Measurements from ENCODE around the gene DNAI2.

Gene DNAI2

GRCh38 chr17:74330446-74330845 lies 56.4 kb downstream of the DNAI2 start:
- peaks cover 4% of the 10 kb centered on the region for H3K27me3 ChIP-seq
- no peak overlapping the region for H3K4me3 ChIP-seq
- peak overlapping the region; percentile 27; the same call in 1 of the 2 replicates for H3K4me2 ChIP-seq
- no peaks in the 10 kb centered on the region for H3K36me3 ChIP-seq
- no peak for TF ChIP-seq Cebpa-rat (IDR thresholded peaks at IDR 0.05)
- no peak overlapping the region for H3K27ac ChIP-seq
- H4K20me1 ChIP-seq = no peaks in the 10 kb centered on the region
- H3K4me1 ChIP-seq = peaks cover 67% of the 10 kb centered on the region
- H3K9ac ChIP-seq = no peak overlapping the region
- H3K9me3 ChIP-seq = no peaks in the 10 kb centered on the region

DNA sequence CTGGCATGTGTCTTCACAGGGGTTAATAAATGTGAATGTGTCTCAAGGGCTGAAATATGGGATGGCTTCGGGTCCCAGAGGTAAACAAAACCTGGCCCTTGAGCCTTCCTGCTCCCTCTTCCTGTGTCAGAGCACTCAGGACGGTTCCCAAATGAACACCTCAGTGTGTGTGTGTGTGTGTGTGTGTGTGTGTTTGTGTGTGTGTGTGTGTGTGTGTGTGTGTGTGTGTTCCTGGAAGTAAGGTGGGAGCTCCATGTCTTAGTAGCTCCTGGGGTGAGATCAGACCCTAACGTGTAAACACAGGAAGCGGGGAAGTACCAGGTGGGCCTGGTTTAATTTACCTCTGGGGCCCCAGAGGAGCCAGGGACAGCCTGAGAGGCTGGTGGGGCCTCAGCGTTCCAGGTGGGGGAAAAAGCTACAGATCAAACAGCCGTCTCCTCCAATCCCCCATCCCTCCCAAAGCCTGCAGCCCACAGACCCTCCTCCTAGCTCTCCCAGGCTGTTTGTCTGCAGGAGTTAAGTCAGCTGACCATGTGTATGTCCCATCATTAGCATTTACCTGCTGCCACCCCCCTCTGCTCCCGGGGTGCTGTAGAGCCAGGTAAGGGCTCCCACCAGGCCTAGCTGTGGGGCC lies 58.1 kb downstream of the DNAI2 start:
- Histone ChIP-seq H3K36me3 (no peaks in the 10 kb centered on the region), H3K27me3 (no peaks in the 10 kb centered on the region), H3K27ac (no peak overlapping the region), H3K4me2 (peak overlapping the region; percentile 68), H3K9ac (no peak overlapping the region), H4K20me1 (no peaks in the 10 kb centered on the region), H3K4me3 (no peak overlapping the region), H3K4me1 (peaks cover 50% of the 10 kb centered on the region), H3K9me3 (no peaks in the 10 kb centered on the region)
- TF ChIP-seq Cebpa-rat (IDR thresholded peaks at IDR 0.05) = no peak

- H3K9ac ChIP-seq = no peak overlapping the region
- H3K4me1 ChIP-seq = peaks cover 43% of the 10 kb centered on the region
- no peaks in the 10 kb centered on the region for H4K20me1 ChIP-seq
- no peak overlapping the region for H3K4me3 ChIP-seq
- no peak for TF ChIP-seq Cebpa-rat (IDR thresholded peaks at IDR 0.05)
- no peaks in the 10 kb centered on the region for H3K9me3 ChIP-seq
- H3K27ac ChIP-seq = no peak overlapping the region
- no peaks in the 10 kb centered on the region for H3K27me3 ChIP-seq
- H3K4me2 ChIP-seq = peak overlapping the region; percentile 68
- H3K36me3 ChIP-seq = no peaks in the 10 kb centered on the region
These were observed 58.8 kb downstream of the DNAI2 start for GRCh38 chr17:74332763-74333283.

GRCh38 chr17:74334393-74335039 lies 60.5 kb downstream of the DNAI2 start:
- H3K4me3 ChIP-seq = no peak overlapping the region
- peaks cover 36% of the 10 kb centered on the region for H3K4me1 ChIP-seq
- no peak overlapping the region for H3K4me2 ChIP-seq
- no peaks in the 10 kb centered on the region for H3K9me3 ChIP-seq
- TF ChIP-seq Cebpa-rat (IDR thresholded peaks at IDR 0.05) = no peak
- H4K20me1 ChIP-seq = no peaks in the 10 kb centered on the region
- H3K27ac ChIP-seq = no peak overlapping the region
- no peaks in the 10 kb centered on the region for H3K36me3 ChIP-seq
- no peak overlapping the region for H3K9ac ChIP-seq
- H3K27me3 ChIP-seq = no peaks in the 10 kb centered on the region

GRCh38 chr17:74335529-74336062 lies 61.6 kb downstream of the DNAI2 start:
- Histone ChIP-seq H4K20me1 (no peaks in the 10 kb centered on the region), H3K4me2 (no peak overlapping the region), H3K27me3 (no peaks in the 10 kb centered on the region), H3K9me3 (no peaks in the 10 kb centered on the region), H3K4me3 (no peak overlapping the region), H3K36me3 (no peaks in the 10 kb centered on the region), H3K27ac (no peak overlapping the region), H3K9ac (no peak overlapping the region), H3K4me1 (peaks cover 36% of the 10 kb centered on the region)
- no peak for TF ChIP-seq Cebpa-rat (IDR thresholded peaks at IDR 0.05)

- Histone ChIP-seq H3K4me3 (no peak overlapping the region), H3K9ac (no peak overlapping the region), H3K36me3 (no peaks in the 10 kb centered on the region), H4K20me1 (no peaks in the 10 kb centered on the region), H3K27me3 (no peaks in the 10 kb centered on the region), H3K4me2 (no peak overlapping the region), H3K27ac (no peak overlapping the region), H3K9me3 (no peaks in the 10 kb centered on the region), H3K4me1 (peaks cover 41% of the 10 kb centered on the region)
- no peak for TF ChIP-seq Cebpa-rat (IDR thresholded peaks at IDR 0.05)
These were observed 62.3 kb downstream of the DNAI2 start for GRCh38 chr17:74336307-74336706.

- Histone ChIP-seq H3K9me3 (no peaks in the 10 kb centered on the region), H3K27ac (no peak overlapping the region), H3K4me2 (no peak overlapping the region), H3K27me3 (no peaks in the 10 kb centered on the region), H3K4me1 (peaks cover 47% of the 10 kb centered on the region), H3K4me3 (no peak overlapping the region), H3K9ac (no peak overlapping the region), H4K20me1 (no peaks in the 10 kb centered on the region), H3K36me3 (no peaks in the 10 kb centered on the region)
- TF ChIP-seq Cebpa-rat (IDR thresholded peaks at IDR 0.05) = no peak
These were observed 63.9 kb downstream of the DNAI2 start for GRCh38 chr17:74337834-74338500.

DNA sequence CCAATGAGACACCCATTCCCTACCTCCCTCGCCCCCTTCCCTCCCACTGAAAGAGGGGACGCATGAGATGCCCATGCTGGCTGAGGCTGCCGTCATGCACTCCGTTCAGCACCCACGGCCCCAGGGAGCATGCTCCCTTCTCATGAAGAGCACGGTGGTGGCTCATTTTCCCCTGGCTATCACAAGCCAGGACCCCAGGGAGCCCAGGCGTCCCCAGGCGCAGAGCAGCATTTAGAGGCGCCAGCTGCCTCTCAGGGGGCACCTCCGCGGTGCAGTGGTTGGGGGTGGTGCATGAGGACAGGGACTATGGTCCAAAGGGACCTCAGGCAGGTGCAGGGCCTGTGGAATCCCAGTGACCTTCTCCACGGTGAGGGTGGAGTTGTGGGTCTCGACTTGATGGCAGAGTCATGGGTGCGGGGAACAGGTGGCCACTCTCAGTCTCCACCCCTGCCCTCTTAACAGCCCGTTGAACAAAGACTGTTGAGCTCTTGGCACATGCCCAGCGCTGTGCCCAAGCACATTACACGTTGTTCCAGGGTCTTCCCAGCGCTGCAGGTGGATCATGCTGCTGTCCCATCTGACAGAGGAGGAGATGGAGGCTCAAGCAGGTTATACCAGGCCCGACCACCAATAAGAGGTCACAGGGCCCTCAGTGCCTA lies 65.6 kb downstream of the DNAI2 start:
- no peak for TF ChIP-seq Cebpa-rat (IDR thresholded peaks at IDR 0.05)
- Histone ChIP-seq H3K9ac (no peak overlapping the region), H3K27me3 (no peaks in the 10 kb centered on the region), H3K9me3 (no peaks in the 10 kb centered on the region), H3K4me1 (peaks cover 55% of the 10 kb centered on the region), H4K20me1 (no peaks in the 10 kb centered on the region), H3K4me3 (no peak overlapping the region), H3K36me3 (no peaks in the 10 kb centered on the region), H3K27ac (peak overlapping the region; percentile 53), H3K4me2 (peak overlapping the region; percentile 77)

GRCh38 chr17:74340470-74341023 lies 66.5 kb downstream of the DNAI2 start:
- H3K27ac ChIP-seq = peak overlapping the region; percentile 53; the same call in 1 of the 2 replicates
- no peaks in the 10 kb centered on the region for H3K9me3 ChIP-seq
- H4K20me1 ChIP-seq = no peaks in the 10 kb centered on the region
- no peak overlapping the region for H3K4me3 ChIP-seq
- no peaks in the 10 kb centered on the region for H3K27me3 ChIP-seq
- peak overlapping the region; percentile 77 for H3K4me2 ChIP-seq
- no peak overlapping the region for H3K9ac ChIP-seq
- no peak for TF ChIP-seq Cebpa-rat (IDR thresholded peaks at IDR 0.05)
- no peaks in the 10 kb centered on the region for H3K36me3 ChIP-seq
- peaks cover 55% of the 10 kb centered on the region for H3K4me1 ChIP-seq

All from BLaER1 (cell line).